Peyer's patch (tissue), 4 donors: ENCODE data around the gene KCTD10.

Experiments used
- POLR2A ChIP-seq, 2 donors: fragments of 450-650 bp; IDR thresholded peaks; one replicate each; pipeline ENCODE4 v1.5.1; 2017; ENCODE audit warnings: antibody characterized with exemption in 2 of 2, mild to moderate bottlenecking in 2 of 2, moderate library complexity in 2 of 2
- TF ChIP-seq, protein P1 (sequence below), 6 experiments: fragments of 450-650 bp in 4 of 6; fragments of 200-600 bp in 2 of 6; sonication (generic) in 1 of 6; IDR thresholded peaks; one replicate each; pipeline ENCODE4 v1.5.1; 2017 to 2019; ENCODE audit warnings: antibody characterized with exemption in 6 of 6, mild to moderate bottlenecking in 3 of 6, moderate library complexity in 1 of 6

DNA sequence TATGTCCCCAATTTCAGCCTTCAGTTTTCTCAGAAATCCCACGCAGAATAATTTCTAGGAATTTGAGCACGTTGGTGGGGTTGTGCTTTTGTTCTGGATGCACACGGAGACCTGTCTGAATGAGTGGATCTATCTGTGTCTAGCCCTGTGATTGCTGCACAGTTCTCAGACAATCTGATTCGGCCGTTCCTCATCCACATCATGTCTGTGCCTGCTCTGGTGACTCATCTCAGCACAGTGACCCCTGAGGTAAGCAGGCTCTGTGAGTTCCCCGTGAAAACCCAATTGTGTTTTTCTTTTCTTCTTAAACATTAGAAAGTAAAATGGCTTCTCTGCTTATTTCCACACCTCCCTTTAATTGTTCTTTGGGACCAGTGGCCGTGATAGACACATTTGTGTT lies 20.6 kb upstream of the KCTD10 start:
- TF ChIP-seq, protein P1, sequence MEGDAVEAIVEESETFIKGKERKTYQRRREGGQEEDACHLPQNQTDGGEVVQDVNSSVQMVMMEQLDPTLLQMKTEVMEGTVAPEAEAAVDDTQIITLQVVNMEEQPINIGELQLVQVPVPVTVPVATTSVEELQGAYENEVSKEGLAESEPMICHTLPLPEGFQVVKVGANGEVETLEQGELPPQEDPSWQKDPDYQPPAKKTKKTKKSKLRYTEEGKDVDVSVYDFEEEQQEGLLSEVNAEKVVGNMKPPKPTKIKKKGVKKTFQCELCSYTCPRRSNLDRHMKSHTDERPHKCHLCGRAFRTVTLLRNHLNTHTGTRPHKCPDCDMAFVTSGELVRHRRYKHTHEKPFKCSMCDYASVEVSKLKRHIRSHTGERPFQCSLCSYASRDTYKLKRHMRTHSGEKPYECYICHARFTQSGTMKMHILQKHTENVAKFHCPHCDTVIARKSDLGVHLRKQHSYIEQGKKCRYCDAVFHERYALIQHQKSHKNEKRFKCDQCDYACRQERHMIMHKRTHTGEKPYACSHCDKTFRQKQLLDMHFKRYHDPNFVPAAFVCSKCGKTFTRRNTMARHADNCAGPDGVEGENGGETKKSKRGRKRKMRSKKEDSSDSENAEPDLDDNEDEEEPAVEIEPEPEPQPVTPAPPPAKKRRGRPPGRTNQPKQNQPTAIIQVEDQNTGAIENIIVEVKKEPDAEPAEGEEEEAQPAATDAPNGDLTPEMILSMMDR (IDR thresholded peaks at IDR 0.05), result no peak
- TF ChIP-seq POLR2A (IDR thresholded peaks at IDR 0.05), result no peak
